ENCODE measurements around the gene CTDSPL2. TPM values are rescaled to one million over a fixed set of nuclear protein-coding genes. Genes with fewer than 3 reads are reported as not detected.
"Not testable (repeated sequence)": the region's sequence is repeated elsewhere in the genome, so short reads cannot be mapped to it uniquely, and the experiment has no call there.

Gene CTDSPL2
- total and polyA plus RNA-seq, 9 donors = 26.8 to 68.8 (median 41.9) TPM

DNA sequence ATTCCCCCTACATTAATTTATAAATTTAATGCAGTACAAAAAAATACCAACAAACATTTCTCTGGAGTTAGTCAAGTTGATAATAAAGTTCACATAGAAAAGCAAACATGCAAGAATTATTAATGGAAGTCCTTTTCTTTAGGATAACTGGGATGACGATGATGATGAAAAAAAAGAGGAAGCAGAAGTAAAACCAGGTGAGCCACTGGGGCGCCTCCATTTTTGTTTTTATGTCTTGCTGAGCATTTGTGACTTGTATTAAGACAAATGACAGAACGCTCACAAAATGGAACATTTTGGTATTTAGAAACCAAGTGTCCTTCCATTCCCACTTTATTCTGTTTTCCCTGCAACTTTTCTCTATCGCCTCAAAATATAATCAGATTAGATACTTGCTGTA, 123.3 kb downstream of the CTDSPL2 start:
- no peak for DNase-seq
- Histone ChIP-seq H3K27me3 (ENCODE audit: control insufficient read depth, insufficient read depth, low read length) (no peaks in the 10 kb centered on the region), H3K4me3 (ENCODE audit: low read length) (no peak overlapping the region), H3K27ac (ENCODE audit: low read length) (no peak overlapping the region), H3K36me3 (ENCODE audit: control insufficient read depth, insufficient read depth, low read length) (peaks cover 19% of the 10 kb centered on the region), H3K4me1 (ENCODE audit: control insufficient read depth, insufficient read depth, low read length) (peaks cover 2% of the 10 kb centered on the region), H3K9me3 (replicated peaks; ENCODE audit: control insufficient read depth, low read depth, low read length) (no peaks in the 10 kb centered on the region)
- 100% methylated on average over 1 of the region's 4 CpGs for WGBS (ENCODE audit: insufficient coverage)

DNA sequence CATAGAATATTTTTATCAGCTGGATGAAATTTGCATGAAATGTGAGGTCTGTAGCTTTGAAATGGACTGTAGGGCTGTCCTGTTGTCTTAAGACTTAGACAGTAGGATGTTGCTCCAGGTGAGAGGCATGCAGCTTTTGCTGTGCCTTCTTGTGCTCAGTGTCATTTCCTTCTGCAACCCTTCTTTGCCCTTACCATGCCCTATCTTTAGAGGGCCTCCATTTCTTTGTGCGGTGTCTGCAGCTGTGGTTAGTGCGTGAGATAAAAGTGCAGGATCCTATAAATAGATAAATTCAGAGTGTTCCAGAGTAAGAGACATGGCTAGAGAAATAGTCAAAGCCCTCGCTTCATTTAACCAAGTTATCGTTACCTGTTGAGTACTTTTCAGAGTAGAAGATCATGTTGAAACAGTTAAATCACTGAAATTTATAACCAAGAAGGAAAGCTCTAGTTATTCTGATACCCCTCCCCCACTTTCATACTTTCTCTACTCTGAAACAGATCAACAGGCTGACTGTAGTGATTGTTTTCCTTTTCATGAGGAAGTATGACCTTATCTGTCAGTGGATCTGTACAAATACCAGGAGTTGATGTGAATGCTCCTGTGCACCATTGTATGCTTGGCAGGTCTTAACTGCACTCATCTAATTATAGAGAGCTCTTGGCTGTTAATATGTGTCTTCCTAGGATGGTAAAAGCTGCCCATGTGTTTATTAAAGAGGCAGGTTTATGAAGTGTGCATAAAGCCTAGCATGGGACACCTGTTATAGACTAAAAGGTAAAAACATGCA, 127.7 kb downstream of the CTDSPL2 start:
- DNase-seq = no peak
- H3K27ac ChIP-seq (ENCODE audit: low read length) = no peak overlapping the region
- WGBS (ENCODE audit: insufficient coverage) = no CpG with 5 or more reads among the region's 4 CpGs

DNA sequence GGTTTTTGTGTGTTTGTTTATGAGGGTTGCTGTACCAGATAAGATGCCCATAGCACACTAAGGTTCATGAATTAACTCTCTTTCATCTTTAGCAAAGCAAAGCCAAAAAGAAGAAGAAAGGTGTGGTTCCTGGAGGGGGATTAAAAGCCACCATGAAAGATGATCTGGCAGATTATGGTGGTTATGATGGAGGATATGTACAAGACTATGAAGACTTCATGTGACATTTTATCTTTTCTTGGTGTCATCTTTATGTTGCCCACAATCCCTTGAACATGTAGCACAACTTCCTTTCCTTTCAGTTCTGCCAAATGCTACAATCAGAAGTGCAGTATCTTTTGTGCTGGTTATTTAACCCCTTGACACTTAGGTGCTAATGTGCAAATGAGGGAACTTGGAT, 133.5 kb downstream of the CTDSPL2 start:
- H3K36me3 ChIP-seq (ENCODE audit: control insufficient read depth, insufficient read depth, low read length) = peaks cover 67% of the 10 kb centered on the region
- not testable (repeated sequence) for H3K27me3 ChIP-seq (ENCODE audit: control insufficient read depth, insufficient read depth, low read length); H3K9me3 ChIP-seq (replicated peaks; ENCODE audit: control insufficient read depth, low read depth, low read length); DNase-seq; H3K4me1 ChIP-seq (ENCODE audit: control insufficient read depth, insufficient read depth, low read length); H3K27ac ChIP-seq (ENCODE audit: low read length); H3K4me3 ChIP-seq (ENCODE audit: low read length)

More for the DNA sequence above, 127.7 kb downstream of the CTDSPL2 start:
- Histone ChIP-seq H3K4me3 (ENCODE audit: low read length) (no peak overlapping the region), H3K27me3 (ENCODE audit: control insufficient read depth, insufficient read depth, low read length) (no peaks in the 10 kb centered on the region), H3K4me1 (ENCODE audit: control insufficient read depth, insufficient read depth, low read length) (peaks cover 2% of the 10 kb centered on the region), H3K9me3 (replicated peaks; ENCODE audit: control insufficient read depth, low read depth, low read length) (no peaks in the 10 kb centered on the region), H3K36me3 (ENCODE audit: control insufficient read depth, insufficient read depth, low read length) (peaks cover 48% of the 10 kb centered on the region)

DNA sequence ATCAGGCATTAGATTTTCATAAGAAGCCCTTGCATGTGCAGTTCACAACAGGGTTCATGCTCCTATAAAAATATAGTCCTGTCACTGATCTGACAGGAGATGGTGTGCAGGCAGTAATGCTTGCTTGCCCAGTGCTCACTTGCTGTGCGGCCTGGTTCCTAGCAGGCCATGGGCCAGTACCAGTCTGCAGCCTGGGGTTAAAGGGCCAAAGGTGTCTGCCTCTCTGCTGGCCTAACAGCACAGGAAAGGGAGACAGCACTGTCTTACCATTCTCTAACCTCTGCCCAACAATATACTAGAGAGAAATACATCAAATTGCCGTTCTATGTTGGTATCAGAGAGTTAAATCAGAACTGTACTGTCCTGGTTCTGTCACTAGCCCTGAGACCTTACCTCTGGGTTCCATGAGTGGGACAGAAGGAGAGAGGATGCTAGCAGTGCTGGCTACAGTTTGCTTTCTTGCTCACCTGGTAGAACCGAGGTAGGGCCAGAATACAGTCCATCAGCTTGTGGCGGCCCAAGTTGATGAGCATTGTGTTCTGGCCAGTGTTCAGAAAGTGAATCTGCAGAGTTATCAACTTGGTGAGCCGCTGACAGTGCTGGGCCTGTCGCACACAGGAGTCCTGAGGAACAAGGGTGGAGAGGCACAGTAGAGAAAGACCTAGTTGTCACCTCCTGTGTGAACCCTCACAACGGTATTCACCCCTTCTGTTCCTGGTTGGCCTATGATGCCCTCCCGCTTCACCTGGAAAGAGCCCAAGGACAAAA, 138.1 kb downstream of the CTDSPL2 start:
- DNase-seq = no peak
- H3K27ac ChIP-seq (ENCODE audit: low read length) = no peak overlapping the region
- H3K4me1 ChIP-seq (ENCODE audit: control insufficient read depth, insufficient read depth, low read length) = no peaks in the 10 kb centered on the region
- peaks cover 63% of the 10 kb centered on the region for H3K36me3 ChIP-seq (ENCODE audit: control insufficient read depth, insufficient read depth, low read length)
- 100% methylated on average over 7 of the region's 8 CpGs for WGBS (ENCODE audit: insufficient coverage)
- H3K27me3 ChIP-seq (ENCODE audit: control insufficient read depth, insufficient read depth, low read length) = no peaks in the 10 kb centered on the region
- H3K4me3 ChIP-seq (ENCODE audit: low read length) = no peak overlapping the region
- H3K9me3 ChIP-seq (replicated peaks; ENCODE audit: control insufficient read depth, low read depth, low read length) = peaks cover 8% of the 10 kb centered on the region

DNA sequence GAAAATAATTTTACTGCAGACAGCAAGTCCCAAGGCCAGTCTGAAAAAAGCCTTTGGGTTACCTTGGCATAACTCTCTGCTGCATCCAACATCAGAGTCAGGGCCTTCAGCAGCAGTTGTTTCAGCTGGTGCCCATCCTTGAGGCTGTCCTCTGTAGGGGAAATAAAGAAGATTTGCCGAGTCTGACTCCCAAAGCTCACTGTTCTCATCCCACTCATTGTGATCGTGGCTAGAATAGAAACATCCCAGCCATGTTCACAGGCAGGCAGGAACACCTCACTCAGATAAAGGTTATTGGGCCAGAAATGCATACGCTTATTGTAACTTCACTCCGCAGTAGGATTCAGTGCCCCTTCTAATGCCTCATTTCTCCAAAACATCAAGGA, 138.7 kb downstream of the CTDSPL2 start:
- peaks cover 61% of the 10 kb centered on the region for H3K36me3 ChIP-seq (ENCODE audit: control insufficient read depth, insufficient read depth, low read length)
- no peak overlapping the region for H3K4me3 ChIP-seq (ENCODE audit: low read length)
- WGBS (ENCODE audit: insufficient coverage) = 90% methylated on average over 2 of the region's 4 CpGs
- no peak for DNase-seq
- H3K27me3 ChIP-seq (ENCODE audit: control insufficient read depth, insufficient read depth, low read length) = no peaks in the 10 kb centered on the region
- peaks cover 8% of the 10 kb centered on the region for H3K9me3 ChIP-seq (replicated peaks; ENCODE audit: control insufficient read depth, low read depth, low read length)
- no peak overlapping the region for H3K27ac ChIP-seq (ENCODE audit: low read length)
- H3K4me1 ChIP-seq (ENCODE audit: control insufficient read depth, insufficient read depth, low read length) = no peaks in the 10 kb centered on the region

DNA sequence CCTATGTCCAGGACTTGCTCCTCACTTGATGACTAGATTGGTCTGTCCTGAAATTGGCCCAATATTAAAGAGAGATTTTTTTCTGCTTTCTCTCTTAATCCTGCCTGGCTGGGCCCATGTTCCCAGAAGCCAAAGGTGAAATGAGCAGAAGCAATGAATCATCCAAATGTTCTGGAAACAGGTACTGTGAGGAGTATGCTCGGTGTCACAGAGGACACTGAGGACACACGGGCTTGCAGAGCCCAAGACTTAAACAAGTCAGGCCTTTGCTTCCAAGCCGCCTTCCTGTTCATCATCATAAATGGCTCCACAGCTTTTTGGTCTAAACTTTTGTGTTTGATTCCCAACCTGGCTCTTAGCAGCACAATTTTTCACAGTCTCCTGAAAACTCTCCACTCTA, 140.9 kb downstream of the CTDSPL2 start:
- Histone ChIP-seq H3K4me3 (ENCODE audit: low read length) (no peak overlapping the region), H3K9me3 (replicated peaks; ENCODE audit: control insufficient read depth, low read depth, low read length) (peaks cover 8% of the 10 kb centered on the region), H3K27ac (ENCODE audit: low read length) (no peak overlapping the region), H3K36me3 (ENCODE audit: control insufficient read depth, insufficient read depth, low read length) (peaks cover 66% of the 10 kb centered on the region), H3K27me3 (ENCODE audit: control insufficient read depth, insufficient read depth, low read length) (no peaks in the 10 kb centered on the region), H3K4me1 (ENCODE audit: control insufficient read depth, insufficient read depth, low read length) (no peaks in the 10 kb centered on the region)
- DNase-seq = no peak
- WGBS (ENCODE audit: insufficient coverage) = 56% methylated on average over 3 of the region's 3 CpGs

DNA sequence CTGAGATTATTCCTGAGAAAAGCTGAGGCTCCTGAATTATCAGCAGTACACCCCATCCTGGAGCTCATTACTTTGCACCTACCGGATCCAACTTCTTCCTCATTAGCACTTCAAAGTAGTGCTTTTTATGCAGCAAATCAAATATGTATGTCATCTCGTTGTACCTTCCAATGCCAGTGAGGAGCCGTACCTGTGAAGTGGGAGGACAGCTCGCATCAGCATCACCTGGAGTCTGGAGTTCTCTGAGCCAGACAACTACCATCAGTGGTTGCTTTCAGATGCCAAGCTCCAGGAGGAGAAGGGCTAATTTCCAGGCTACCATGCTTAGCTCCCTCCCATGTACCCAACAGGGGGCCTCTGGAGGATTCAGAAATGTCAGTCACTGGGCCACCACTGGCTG, 141.9 kb downstream of the CTDSPL2 start:
- H3K4me3 ChIP-seq (ENCODE audit: low read length) = no peak overlapping the region
- no peaks in the 10 kb centered on the region for H3K27me3 ChIP-seq (ENCODE audit: control insufficient read depth, insufficient read depth, low read length)
- no peaks in the 10 kb centered on the region for H3K4me1 ChIP-seq (ENCODE audit: control insufficient read depth, insufficient read depth, low read length)
- no peak overlapping the region for H3K27ac ChIP-seq (ENCODE audit: low read length)
- peaks cover 8% of the 10 kb centered on the region for H3K9me3 ChIP-seq (replicated peaks; ENCODE audit: control insufficient read depth, low read depth, low read length)
- DNase-seq = no peak
- WGBS (ENCODE audit: insufficient coverage) = 81% methylated on average over 3 of the region's 4 CpGs
- H3K36me3 ChIP-seq (ENCODE audit: control insufficient read depth, insufficient read depth, low read length) = peaks cover 63% of the 10 kb centered on the region

DNA sequence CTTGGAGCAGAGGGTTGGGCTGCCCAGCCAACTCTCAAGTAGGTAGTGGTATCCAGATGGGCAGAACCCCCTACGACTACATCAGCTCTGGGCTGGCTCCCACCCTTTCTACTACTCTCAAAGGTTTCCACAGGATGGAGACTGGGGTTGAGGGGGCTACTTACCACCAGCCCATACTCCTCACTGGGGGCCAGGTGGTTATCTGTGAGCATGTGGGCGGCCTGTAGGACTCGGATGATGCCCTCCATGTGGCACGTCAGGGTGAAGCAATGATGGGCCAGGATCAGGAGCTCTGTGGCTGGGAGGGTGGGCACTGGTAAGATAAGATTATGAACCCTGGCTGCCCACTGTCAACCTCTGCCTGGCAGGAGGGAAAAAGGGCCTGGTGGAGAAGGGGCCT, 142.9 kb downstream of the CTDSPL2 start:
- H3K4me3 ChIP-seq (ENCODE audit: low read length) = no peak overlapping the region
- H3K4me1 ChIP-seq (ENCODE audit: control insufficient read depth, insufficient read depth, low read length) = no peaks in the 10 kb centered on the region
- H3K27me3 ChIP-seq (ENCODE audit: control insufficient read depth, insufficient read depth, low read length) = no peaks in the 10 kb centered on the region
- H3K36me3 ChIP-seq (ENCODE audit: control insufficient read depth, insufficient read depth, low read length) = peaks cover 59% of the 10 kb centered on the region
- peaks cover 3% of the 10 kb centered on the region for H3K9me3 ChIP-seq (replicated peaks; ENCODE audit: control insufficient read depth, low read depth, low read length)
- WGBS (ENCODE audit: insufficient coverage) = 90% methylated on average over 2 of the region's 4 CpGs
- H3K27ac ChIP-seq (ENCODE audit: low read length) = no peak overlapping the region
- no peak for DNase-seq

DNA sequence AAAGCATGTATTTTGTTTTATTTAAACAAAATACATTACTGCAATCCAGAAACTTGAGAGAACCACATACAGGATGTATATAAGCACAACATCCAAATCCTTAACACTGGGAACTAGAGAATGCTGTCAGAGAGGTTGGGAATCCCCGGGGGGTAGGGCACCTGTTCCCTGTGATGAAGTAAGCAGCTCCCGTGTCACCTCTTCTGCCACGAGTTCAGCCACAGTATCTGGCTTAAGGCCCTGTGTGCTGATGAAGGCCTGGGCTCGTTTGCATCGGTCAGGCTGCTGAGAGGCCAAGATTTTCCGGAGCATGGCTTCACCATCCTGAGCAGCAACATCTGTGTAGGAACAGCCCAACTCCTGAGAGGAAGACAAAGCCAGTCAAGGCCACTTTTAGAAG, 146.0 kb downstream of the CTDSPL2 start:
- Histone ChIP-seq H3K36me3 (ENCODE audit: control insufficient read depth, insufficient read depth, low read length) (peaks cover 37% of the 10 kb centered on the region), H3K27me3 (ENCODE audit: control insufficient read depth, insufficient read depth, low read length) (no peaks in the 10 kb centered on the region), H3K4me3 (ENCODE audit: low read length) (no peak overlapping the region), H3K9me3 (replicated peaks; ENCODE audit: control insufficient read depth, low read depth, low read length) (no peaks in the 10 kb centered on the region), H3K27ac (ENCODE audit: low read length) (peak overlapping the region; percentile 7), H3K4me1 (ENCODE audit: control insufficient read depth, insufficient read depth, low read length) (no peaks in the 10 kb centered on the region)
- 83% methylated on average over 6 of the region's 6 CpGs for WGBS (ENCODE audit: insufficient coverage)
- no peak for DNase-seq

DNA sequence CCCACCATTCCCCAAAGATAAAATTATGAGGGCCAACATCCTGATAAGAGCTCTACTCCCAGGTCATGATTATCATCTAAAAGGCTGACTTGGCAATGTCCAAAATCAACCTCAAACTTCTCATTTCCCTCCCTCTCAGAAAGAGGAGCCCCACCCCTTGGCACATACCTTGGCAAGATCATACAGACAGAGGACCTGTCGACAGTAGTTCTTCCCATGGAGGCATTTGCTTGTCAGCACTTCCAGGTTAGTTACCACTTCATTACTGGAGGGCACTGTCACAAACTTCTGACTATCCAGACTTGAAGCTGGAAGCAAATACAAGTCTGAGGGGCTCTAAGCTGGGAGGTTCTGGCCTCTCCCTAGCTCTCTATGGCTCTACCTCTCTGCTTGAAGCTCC, 147.3 kb downstream of the CTDSPL2 start:
- no peak overlapping the region for H3K27ac ChIP-seq (ENCODE audit: low read length)
- no peak overlapping the region for H3K4me3 ChIP-seq (ENCODE audit: low read length)
- no peak for DNase-seq
- peaks cover 35% of the 10 kb centered on the region for H3K36me3 ChIP-seq (ENCODE audit: control insufficient read depth, insufficient read depth, low read length)
- no peaks in the 10 kb centered on the region for H3K27me3 ChIP-seq (ENCODE audit: control insufficient read depth, insufficient read depth, low read length)
- no peaks in the 10 kb centered on the region for H3K4me1 ChIP-seq (ENCODE audit: control insufficient read depth, insufficient read depth, low read length)
- no peaks in the 10 kb centered on the region for H3K9me3 ChIP-seq (replicated peaks; ENCODE audit: control insufficient read depth, low read depth, low read length)
- WGBS (ENCODE audit: insufficient coverage) = 83% methylated on average over 1 of the region's 1 CpG

Measured in muscle of leg (tissue), 11 donors.